Activated naive CD4-positive, alpha-beta T cell treated with anti-CD3 and anti-CD28 coated beads for 36 hours (primary cell): ENCODE results near the gene CCM2. TPM values are rescaled to one million over a fixed set of nuclear protein-coding genes. Genes with fewer than 3 reads are reported as not detected.

Experiments
- CTCF ChIA-PET: fragments of 350-600 bp; sonication (Branson Sonifier 250); formaldehyde crosslinking; loops from one replicate; lab custom pipeline; 2021; ENCODE audit warnings: antibody characterized with exemption; lab: Charles Lee
- DNase-seq: peaks from one replicate; pipeline ENCODE4 v3.0.0-alpha.2; 2020
- H3K27ac Mint-ChIP-seq: one replicate; pipeline ENCODE4 v1.8.0; 2021; ENCODE audit warnings: mild to moderate bottlenecking, mixed read lengths
- H3K27me3 Mint-ChIP-seq: one replicate; pipeline ENCODE4 v1.8.0; 2021; ENCODE audit warnings: low read depth, mixed read lengths
- H3K36me3 Mint-ChIP-seq: one replicate; pipeline ENCODE4 v1.8.0; 2021; ENCODE audit warnings: low read depth, mixed read lengths
- H3K4me1 Mint-ChIP-seq: one replicate; pipeline ENCODE4 v1.8.0; 2021; ENCODE audit warnings: low read depth, mixed read lengths
- H3K4me3 Mint-ChIP-seq: one replicate; pipeline ENCODE4 v1.8.0; 2021; ENCODE audit warnings: mild to moderate bottlenecking, moderate library complexity, mixed read lengths
- H3K9me3 Mint-ChIP-seq: one replicate; pipeline ENCODE4 v1.8.0; 2021; ENCODE audit warnings: mixed read lengths
- intact Hi-C: fragments of 100-400 bp; cut with micrococcal nuclease; formaldehyde crosslinking; loops from one replicate; pipeline ENCODE4 v1.15.1; 2023
- total RNA-seq, 2 experiments: library from RNA; stranded (reverse); gene quantifications; one replicate each; pipeline ENCODE4 v1.2.3, GENCODE V29; 2021

CCM2 gene
- total RNA-seq, 2 experiments from 2014 or later = 87.9 to 88.3 TPM

DNA sequence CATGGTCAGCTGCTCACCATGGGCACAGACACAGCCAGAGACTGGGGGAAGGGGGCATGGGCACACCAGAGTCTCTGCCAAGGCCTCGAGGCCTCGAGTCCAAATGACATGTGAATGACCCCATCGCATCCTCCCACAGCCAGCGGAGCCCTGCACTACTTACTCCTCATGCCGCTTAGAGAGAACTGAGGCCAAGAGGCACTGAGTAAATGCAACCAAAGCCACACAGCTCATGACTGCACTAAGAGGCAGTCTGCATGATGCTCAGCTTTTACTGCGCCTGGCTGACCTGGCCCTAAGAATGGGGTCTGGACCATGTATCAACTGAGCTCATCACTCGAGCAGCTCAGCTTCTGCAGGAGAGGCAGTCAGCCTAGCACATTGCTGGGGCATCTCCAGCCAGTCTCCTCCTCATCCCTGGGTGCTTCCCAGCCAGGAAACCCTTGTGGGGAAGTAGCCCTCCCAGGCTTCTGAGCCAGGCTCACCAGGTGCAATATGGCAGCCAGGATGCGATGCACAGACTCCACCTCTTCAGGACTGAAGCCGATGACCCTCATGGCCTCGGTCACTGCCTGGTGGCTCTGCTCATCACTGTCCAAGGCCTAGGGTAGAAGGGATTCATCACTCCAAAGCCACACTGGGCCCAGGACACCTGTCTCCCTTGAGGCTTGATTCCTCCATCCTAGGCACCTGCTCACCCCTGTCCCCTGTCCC lies 28.7 kb upstream of the CCM2 start:
- peak overlapping the region; percentile 21 for H3K4me3 Mint-ChIP-seq
- peaks cover 32% of the 10 kb centered on the region for H3K4me1 Mint-ChIP-seq
- peak overlapping the region; percentile 78 for H3K27ac Mint-ChIP-seq
- intact Hi-C loops = no loop called here
- H3K27me3 Mint-ChIP-seq = no peaks in the 10 kb centered on the region
- CTCF ChIA-PET = interaction anchor here (0.9 to 3.8 kb wide), 4 partner anchors 26 to 165 kb away, joined by 3 to 78 read pairs (median 7); no protein-coding TSS in a partner anchor
- no peak for DNase-seq
- no peaks in the 10 kb centered on the region for H3K9me3 Mint-ChIP-seq
- peaks cover 77% of the 10 kb centered on the region for H3K36me3 Mint-ChIP-seq

DNA sequence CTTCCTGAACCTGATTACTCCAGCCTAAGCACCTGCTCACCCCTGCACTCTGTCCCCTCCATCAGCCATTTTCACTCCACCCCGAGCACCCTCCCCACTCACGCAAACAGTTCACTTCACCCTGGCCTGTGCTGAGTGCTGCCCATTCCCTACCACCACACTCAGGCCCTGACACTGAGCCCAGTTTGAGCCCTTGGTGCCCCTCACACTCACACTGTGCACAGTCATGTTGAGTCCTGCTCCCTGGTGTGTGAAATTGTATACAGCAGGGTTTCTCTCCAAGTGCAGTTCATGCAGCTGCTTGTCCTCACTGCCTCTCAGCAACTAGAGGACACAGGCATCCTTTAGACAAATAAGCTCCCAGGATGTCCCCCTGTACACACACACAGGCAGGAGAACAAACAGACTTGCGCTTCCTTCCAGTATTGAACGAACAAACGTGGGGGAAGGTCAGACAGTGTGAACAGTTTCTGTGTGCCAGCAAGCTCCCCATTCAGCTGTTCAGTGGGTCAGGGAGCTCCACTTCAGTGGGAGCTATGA lies 28.0 kb upstream of the CCM2 start:
- peaks cover 35% of the 10 kb centered on the region for H3K4me1 Mint-ChIP-seq
- intact Hi-C loops = no loop called here
- H3K36me3 Mint-ChIP-seq = peaks cover 81% of the 10 kb centered on the region
- peak overlapping the region; percentile 21 for H3K4me3 Mint-ChIP-seq
- peak; percentile 14 for DNase-seq
- CTCF ChIA-PET = interaction anchor here (0.8 to 3.8 kb wide), 10 partner anchors 8 to 163 kb away, joined by 3 to 78 read pairs (median 6); partner anchors contain the start of gene TBRG4
- no peaks in the 10 kb centered on the region for H3K9me3 Mint-ChIP-seq
- H3K27me3 Mint-ChIP-seq = no peaks in the 10 kb centered on the region
- H3K27ac Mint-ChIP-seq = peak overlapping the region; percentile 78

DNA sequence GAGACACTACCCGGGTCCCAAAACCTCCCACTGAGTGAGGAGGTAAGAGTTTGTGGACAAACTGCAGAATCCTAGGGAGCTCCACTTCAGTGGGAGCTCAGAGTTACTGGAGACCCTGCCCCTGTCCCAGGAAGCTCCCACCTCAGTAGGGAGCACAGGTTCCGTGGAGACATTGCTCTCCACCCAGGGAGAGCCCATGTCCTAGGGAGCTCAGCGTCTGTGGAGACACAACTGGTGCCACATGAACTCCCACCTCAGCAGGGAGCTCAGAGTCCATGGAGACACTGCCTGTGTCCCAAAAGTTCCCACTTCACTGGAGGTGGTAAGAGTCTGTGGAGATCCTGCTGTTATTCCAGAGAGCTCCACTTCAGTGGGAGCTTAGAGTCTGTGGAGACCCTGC lies 27.4 kb upstream of the CCM2 start:
- no peak for DNase-seq
- H3K4me3 Mint-ChIP-seq = no peak overlapping the region
- CTCF ChIA-PET = interaction anchor here (0.8 to 3.8 kb wide), 16 partner anchors 8 to 163 kb away, joined by 3 to 78 read pairs (median 6); partner anchors contain the start of gene TBRG4
- H3K36me3 Mint-ChIP-seq = peaks cover 83% of the 10 kb centered on the region
- intact Hi-C loops = no loop called here
- no peaks in the 10 kb centered on the region for H3K9me3 Mint-ChIP-seq
- peak overlapping the region; percentile 78 for H3K27ac Mint-ChIP-seq
- H3K27me3 Mint-ChIP-seq = no peaks in the 10 kb centered on the region
- peaks cover 37% of the 10 kb centered on the region for H3K4me1 Mint-ChIP-seq

DNA sequence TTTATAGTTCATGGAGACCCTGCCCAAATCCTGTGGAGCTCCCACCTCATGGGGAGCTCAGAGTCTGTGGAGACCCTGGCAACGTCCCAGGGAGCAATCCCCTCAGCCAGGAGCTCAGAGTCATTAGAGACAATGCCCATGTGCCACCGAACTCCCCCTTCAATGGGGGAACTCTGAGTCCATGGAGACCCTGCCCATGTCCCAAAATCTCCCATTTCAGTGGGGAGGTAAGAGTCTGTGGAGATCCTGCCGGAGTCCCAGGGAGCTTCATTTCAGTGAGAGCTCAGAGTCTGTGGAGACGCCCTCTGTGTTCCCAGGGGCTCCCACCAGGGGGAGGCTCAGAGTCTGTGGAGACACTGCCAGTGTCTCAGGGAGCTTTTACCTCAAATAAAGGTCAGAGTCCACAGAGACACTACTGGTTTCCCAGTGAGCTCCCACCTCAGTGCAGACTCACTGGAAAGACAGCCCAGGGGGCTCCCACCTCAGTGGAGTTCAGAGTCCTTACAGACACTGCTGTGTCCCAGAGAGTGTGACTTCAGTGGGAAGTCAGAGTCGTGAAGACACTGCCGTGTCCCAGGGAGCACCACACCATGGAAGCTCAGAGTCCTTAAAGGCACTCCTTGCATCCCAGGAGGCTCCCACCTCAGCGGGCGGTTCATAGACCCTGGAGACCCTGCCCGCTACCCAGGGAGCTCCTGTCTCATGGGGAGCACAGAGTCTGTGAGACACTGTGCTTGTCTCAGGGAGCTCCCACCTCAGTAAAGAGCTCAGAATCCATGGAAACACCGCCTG lies 26.2 kb upstream of the CCM2 start:
- peaks cover 84% of the 10 kb centered on the region for H3K36me3 Mint-ChIP-seq
- H3K9me3 Mint-ChIP-seq = no peaks in the 10 kb centered on the region
- intact Hi-C loops = loop anchor here (1.0 kb wide), 1 partner anchor 162 kb away; no protein-coding TSS in a partner anchor
- H3K27me3 Mint-ChIP-seq = no peaks in the 10 kb centered on the region
- CTCF ChIA-PET = interaction anchor here (0.6 to 3.8 kb wide), 34 partner anchors 8 to 296 kb away, joined by 3 to 78 read pairs (median 4); partner anchors contain the start of genes CCM2 and TBRG4
- no peak overlapping the region for H3K4me3 Mint-ChIP-seq
- peaks cover 36% of the 10 kb centered on the region for H3K4me1 Mint-ChIP-seq
- peak overlapping the region; percentile 83 for H3K27ac Mint-ChIP-seq
- peak; percentile 69 for DNase-seq

DNA sequence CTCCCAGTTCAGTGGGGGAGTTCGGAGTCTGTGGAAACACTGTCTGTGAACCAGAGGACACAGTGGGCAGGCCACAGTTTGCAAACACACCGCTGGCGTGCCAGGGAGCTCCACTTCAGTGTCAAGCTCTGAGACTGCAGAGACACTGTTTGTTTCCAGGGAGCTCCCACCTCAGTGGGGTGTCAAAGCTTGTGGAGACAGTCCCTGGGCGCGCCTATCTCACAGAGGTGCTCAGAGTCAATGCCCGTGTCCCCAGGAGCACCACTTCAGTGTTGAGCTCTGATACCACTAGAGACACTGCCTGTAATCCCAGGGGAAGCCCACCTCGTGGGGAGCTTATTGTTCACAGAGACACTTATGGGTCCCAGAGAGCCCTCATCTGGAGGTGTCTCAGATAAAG lies 25.5 kb upstream of the CCM2 start:
- no peaks in the 10 kb centered on the region for H3K27me3 Mint-ChIP-seq
- intact Hi-C loops = no loop called here
- peak overlapping the region; percentile 53 for H3K4me3 Mint-ChIP-seq
- no peaks in the 10 kb centered on the region for H3K9me3 Mint-ChIP-seq
- peak overlapping the region; percentile 83 for H3K27ac Mint-ChIP-seq
- H3K36me3 Mint-ChIP-seq = peaks cover 82% of the 10 kb centered on the region
- DNase-seq = no peak
- H3K4me1 Mint-ChIP-seq = peaks cover 41% of the 10 kb centered on the region
- CTCF ChIA-PET = interaction anchor here (0.7 to 3.8 kb wide), 20 partner anchors 9 to 165 kb away, joined by 3 to 78 read pairs (median 6); partner anchors contain the start of gene CCM2

DNA sequence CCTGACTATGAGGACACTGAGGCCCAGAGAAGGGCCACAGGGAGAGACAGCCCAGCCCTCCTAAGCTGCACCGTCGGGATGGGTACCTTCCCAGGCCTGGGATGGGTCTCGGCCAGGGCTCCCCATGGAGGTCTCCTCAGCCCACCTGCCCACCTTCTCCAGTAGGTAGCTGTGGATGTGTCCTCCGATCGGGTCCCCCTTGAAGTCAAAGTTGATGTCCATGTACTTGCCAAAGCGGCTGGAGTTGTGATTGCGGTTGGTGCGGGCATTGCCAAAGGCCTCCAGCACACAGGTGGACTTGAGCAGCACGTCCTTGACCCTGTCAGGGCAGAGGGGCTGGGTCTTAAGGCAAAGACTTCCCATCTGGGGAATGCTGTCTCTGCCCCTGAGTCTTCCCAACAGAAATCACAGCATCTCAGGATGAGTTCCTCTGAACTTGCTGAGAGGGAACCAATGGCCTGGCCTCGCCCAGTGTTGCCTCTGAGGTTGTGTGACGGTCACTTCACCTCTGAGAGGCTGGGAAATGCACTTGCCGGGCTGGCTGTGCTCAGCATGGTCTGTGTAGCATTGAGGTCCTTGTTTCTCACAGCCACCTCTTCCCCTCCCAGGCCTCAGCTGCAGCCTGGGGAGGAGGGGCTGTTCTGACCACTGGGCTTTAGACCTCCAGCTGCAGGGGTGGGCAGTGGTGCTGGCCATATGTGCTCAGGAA lies 24.5 kb upstream of the CCM2 start:
- Mint-ChIP-seq H3K27me3 (no peaks in the 10 kb centered on the region), H3K27ac (peak overlapping the region; percentile 99), H3K9me3 (no peaks in the 10 kb centered on the region), H3K36me3 (peaks cover 79% of the 10 kb centered on the region), H3K4me3 (peak overlapping the region; percentile 99), H3K4me1 (peaks cover 51% of the 10 kb centered on the region)
- CTCF ChIA-PET = interaction anchor here (0.6 to 3.8 kb wide), 7 partner anchors 10 to 160 kb away, joined by 3 to 78 read pairs (median 8); no protein-coding TSS in a partner anchor
- no peak for DNase-seq
- intact Hi-C loops = loop anchor here (5.0 kb wide), 1 partner anchor 718 kb away; no protein-coding TSS in a partner anchor

DNA sequence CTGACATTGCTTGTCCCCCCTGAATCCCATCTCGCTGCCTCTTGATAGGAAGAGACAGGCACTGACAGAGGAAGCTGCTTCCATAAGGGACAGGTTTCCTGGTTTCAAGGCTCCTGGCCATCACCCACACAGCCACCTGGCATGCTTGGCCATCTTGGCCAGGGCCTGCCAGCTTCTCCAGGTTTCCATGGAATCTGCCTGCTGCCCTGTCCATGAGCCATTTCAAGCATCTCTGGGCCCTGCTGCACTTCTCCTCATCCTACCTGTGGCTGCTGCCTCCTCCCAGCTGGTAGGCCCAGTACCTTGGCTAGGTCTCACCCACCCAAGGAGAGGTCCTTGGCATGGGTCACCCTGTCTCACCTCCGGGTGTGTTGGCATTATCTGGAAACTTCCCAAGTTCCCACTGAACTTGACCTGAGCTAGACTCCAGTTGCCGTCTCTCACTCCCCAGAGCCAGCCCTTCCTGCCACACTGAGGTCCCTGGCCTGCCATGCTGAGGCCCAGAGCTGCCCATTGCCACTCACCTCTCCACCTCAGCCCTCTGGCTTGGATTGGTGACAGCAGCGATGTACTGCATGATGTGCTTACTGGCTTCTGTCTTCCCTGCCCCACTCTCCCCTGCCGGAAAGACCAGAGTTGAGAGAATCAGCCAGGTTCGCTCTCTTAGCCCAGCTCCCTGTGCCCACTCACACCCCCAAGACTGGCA lies 23.8 kb upstream of the CCM2 start:
- Mint-ChIP-seq H3K27me3 (no peaks in the 10 kb centered on the region), H3K36me3 (peaks cover 78% of the 10 kb centered on the region), H3K9me3 (no peaks in the 10 kb centered on the region), H3K4me3 (peak overlapping the region; percentile 99), H3K27ac (peak overlapping the region; percentile 99), H3K4me1 (peaks cover 58% of the 10 kb centered on the region)
- DNase-seq = no peak
- CTCF ChIA-PET = interaction anchor here (0.9 to 1.1 kb wide), 2 partner anchors 23 to 160 kb away, joined by 4 to 5 read pairs; partner anchors contain the start of gene CCM2
- intact Hi-C loops = loop anchor here (5.0 kb wide), 1 partner anchor 719 kb away; no protein-coding TSS in a partner anchor

DNA sequence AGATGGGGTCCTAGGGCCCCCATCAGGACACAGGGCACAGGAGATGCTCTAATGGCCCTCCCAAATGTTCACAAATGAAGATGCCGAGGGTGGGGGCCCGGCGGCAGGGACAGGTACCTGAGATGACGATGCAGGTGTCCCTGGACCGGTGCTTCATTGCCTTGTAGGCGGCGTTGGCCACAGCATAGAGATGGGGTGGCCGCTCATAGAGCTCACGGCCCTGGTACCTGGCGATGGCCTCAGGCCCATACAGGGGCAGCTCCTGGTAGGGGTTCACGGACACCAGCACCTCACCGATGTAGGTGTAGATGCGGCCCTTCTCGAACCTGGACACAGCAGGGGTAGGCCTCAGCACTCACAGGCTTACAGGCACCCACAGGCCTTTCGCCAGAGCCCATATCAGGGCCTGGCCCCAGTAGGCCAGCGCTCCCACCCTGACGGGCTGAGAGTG lies 23.2 kb upstream of the CCM2 start:
- no peaks in the 10 kb centered on the region for H3K9me3 Mint-ChIP-seq
- H3K27ac Mint-ChIP-seq = peak overlapping the region; percentile 99
- H3K36me3 Mint-ChIP-seq = peaks cover 80% of the 10 kb centered on the region
- H3K4me1 Mint-ChIP-seq = peaks cover 63% of the 10 kb centered on the region
- H3K4me3 Mint-ChIP-seq = peak overlapping the region; percentile 99
- CTCF ChIA-PET = interaction anchor here (0.9 to 1.1 kb wide), 2 partner anchors 23 to 159 kb away, joined by 4 to 5 read pairs; partner anchors contain the start of gene CCM2
- DNase-seq = no peak
- H3K27me3 Mint-ChIP-seq = no peaks in the 10 kb centered on the region
- intact Hi-C loops = loop anchor here (1.0 to 5.0 kb wide), 4 partner anchors 10 to 719 kb away; partner anchors contain the start of gene TMED4

DNA sequence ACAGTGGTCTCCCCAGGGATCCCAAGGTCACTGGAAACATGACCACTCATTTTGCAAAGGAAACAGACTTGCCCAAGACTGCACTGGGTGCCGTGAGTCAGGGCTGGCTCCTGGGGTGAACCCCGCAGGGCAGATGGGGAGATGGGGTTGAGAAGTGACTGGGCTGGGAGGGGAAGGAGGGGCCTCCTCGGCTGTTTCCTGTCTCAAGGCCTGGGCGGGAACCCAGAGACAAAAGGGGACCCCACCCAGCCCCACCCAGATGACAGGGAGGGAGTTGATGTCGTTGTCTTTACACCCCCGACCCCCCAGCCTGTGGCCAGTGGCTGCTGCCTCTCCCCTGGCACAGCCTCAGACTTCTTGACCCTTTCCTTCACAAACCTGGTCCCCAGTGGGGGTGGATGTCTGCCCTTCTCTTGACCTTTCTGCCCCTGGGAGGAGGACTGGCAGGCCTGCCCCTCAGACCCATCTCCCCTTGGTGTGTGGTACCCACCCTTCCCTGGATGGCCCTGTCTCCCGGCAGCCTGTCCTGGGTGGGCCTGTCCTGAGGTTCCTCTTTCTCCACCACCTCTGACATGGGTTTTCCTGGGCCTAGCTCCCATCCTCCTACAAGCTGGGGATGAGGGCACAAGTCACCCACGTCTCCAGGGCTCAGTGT lies 22.6 kb upstream of the CCM2 start:
- H3K9me3 Mint-ChIP-seq = no peaks in the 10 kb centered on the region
- peaks cover 63% of the 10 kb centered on the region for H3K4me1 Mint-ChIP-seq
- H3K36me3 Mint-ChIP-seq = peaks cover 80% of the 10 kb centered on the region
- H3K27me3 Mint-ChIP-seq = no peaks in the 10 kb centered on the region
- intact Hi-C loops = loop anchor here (1.0 to 5.0 kb wide), 4 partner anchors 9 to 720 kb away; partner anchors contain the start of gene TMED4
- CTCF ChIA-PET = interaction anchor here (0.7 to 1.1 kb wide), 3 partner anchors 23 to 158 kb away, joined by 3 to 5 read pairs (median 5); no protein-coding TSS in a partner anchor
- H3K4me3 Mint-ChIP-seq = peak overlapping the region; percentile 99
- peak overlapping the region; percentile 99 for H3K27ac Mint-ChIP-seq
- DNase-seq = peak; percentile 94

DNA sequence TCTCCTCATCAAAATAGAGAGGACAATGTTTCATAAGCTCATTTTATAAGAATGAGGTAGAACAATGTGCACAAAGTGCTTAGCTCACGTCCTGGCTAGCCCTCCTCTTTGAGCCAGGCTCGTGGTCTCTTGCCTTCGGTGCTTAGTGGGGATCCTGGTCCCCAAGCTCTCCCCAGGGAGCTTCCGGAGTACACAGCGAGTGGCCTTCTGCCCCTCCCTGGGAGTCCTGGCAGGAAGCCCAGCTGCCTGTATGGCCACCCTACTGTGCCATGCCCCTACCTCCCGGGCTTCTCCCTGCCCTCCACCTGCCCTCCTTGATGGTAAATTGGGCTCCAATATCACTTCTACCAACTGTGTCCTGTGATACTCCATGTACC lies 22.1 kb upstream of the CCM2 start:
- intact Hi-C loops = loop anchor here (1.0 to 5.0 kb wide), 5 partner anchors 8 to 721 kb away; partner anchors contain the start of gene TMED4
- no peaks in the 10 kb centered on the region for H3K9me3 Mint-ChIP-seq
- no peaks in the 10 kb centered on the region for H3K27me3 Mint-ChIP-seq
- DNase-seq = peak; percentile 53
- peaks cover 67% of the 10 kb centered on the region for H3K4me1 Mint-ChIP-seq
- H3K36me3 Mint-ChIP-seq = peaks cover 80% of the 10 kb centered on the region
- peak overlapping the region; percentile 99 for H3K4me3 Mint-ChIP-seq
- H3K27ac Mint-ChIP-seq = peak overlapping the region; percentile 99
- CTCF ChIA-PET = interaction anchor here (0.7 to 0.9 kb wide), 2 partner anchors 23 to 157 kb away, joined by 3 to 5 read pairs; no protein-coding TSS in a partner anchor
